Posterior vena cava (tissue), 2 donors: Measurements from ENCODE around the gene MTURN. TPM values are rescaled to one million over a fixed set of nuclear protein-coding genes. Genes with fewer than 3 reads are reported as not detected.
"Not testable (repeated sequence)": the region's sequence is repeated elsewhere in the genome, so short reads cannot be mapped to it uniquely, and the experiment has no call there.

Source experiments
- DNase-seq: peaks from one replicate; pipeline ENCODE4 v3.0.0-alpha.2; 2020; ENCODE audit warnings: low spot score
- intact Hi-C, 2 donors: fragments of 100-400 bp; cut with DNase I; formaldehyde crosslinking; loops; one replicate each; pipeline versions ENCODE4 v1.14.1 to v1.14.2; 2022 to 2023
- total RNA-seq, 2 donors: library from RNA; stranded (reverse); fragmentation: NEBNext Ultra II Directional; extraction: Animal tissue kit (Norgen Biotek cat#: 25700); gene quantifications; one replicate each; pipeline ENCODE4 v1.2.1, GENCODE V29; 2021
- donor health status: DM: yes; HTN: yes; CAD: no.
- donor health status: DM: yes; HTN: yes; CAD: no.

Gene MTURN
- total RNA-seq, 2 donors from 2014 or later, result 61.7 to 76.1 TPM

DNA sequence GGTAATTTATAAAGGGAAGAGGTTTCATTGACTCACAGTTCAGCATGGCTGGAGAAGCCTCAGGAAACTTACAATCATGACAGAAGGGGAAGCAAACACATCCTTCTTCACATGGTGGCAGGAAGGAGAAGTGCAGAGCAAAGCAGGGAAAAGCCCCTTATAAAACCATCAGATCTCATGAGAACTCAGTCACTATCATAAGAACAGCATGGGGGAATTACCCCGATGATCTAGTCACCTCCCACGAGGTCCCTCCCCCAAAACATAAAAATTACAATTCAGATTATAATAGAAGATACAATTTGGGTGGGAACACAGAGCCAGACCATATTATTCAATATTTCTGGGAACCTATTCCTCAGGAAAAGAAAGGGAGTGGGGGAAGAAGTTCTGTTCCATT lies 53.6 kb downstream of the MTURN start:
- DNase-seq, intact Hi-C loops: not testable (repeated sequence)

DNA sequence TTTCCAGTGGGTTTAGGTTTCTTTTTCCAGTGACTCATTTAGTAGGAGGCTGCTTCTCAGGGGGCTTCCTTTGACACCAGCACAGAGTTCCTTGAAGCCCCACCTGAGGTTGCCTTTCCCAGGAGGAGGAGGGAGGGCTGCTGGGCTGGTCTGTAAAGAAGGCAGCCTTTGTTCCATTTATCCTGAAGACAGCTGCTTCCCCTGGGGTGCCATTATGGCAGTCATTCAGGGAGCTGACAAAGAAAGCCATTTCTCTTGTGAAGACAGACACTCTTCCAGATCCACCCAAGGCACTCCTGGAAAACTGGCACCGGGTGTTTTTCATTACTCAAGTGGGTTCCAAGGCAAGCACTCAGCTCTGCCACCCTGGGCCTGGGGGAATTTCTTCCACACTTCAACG lies 54.0 kb downstream of the MTURN start:
- DNase-seq, result no peak
- intact Hi-C loops, result no loop called here

GRCh38 chr7:30191809-30192208 lies 57.0 kb downstream of the MTURN start:
- intact Hi-C loops, result no loop called here
- no peak for DNase-seq

DNA sequence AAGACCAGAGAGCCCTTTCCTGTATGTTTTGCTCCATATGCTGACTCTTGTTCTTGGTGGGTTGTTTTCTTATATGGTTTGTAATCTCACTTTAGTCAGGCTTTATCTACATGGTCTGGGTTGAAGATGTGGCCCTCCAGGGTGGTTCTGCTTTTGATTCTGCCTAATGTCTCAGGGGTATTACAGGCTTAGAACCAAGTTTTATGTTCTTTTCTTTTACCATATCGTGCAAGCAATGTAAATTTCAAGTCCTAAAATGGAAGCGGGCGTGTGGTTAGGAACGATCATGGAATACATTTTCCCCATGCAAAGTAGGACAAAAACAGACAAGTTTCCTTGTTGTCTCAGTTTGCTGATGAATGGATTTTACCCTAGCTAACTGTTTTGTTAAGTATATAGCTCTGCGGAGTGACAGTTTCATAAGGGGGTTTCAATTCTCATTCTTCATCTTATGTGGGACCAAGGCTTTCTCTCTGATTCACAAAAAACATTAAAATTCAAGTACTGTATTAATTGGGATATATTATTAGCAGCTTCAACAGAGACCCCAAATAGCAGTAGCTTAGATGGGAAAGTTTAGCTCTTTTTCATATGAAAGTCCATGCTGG lies 58.7 kb downstream of the MTURN start:
- intact Hi-C loops, result no loop called here
- no peak for DNase-seq

- intact Hi-C loops, result no loop called here
- DNase-seq, result no peak
Observed at GRCh38 chr7:30196408-30196807, 61.6 kb downstream of the MTURN start.

DNA sequence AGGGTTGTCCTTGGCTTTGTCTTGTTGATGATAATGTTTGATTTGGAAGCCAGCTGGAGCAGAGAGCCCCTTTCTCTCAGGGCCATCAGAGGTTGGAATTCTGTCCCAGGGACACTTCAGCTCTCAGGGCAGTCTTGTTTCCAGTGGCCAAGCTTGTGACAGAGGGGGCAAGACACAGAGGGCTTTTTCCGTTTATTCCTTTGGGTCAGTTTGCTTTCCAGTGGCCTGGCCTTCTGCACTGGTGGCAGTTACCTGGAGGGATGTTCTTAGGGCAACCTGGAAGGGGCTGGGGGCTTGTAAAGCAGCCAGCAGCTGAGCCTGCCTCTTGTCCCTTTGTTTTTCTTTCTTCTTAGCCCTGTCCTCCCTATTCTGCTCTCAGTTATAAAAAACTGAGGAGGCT lies 62.7 kb downstream of the MTURN start:
- intact Hi-C loops, result no loop called here
- no peak for DNase-seq

DNA sequence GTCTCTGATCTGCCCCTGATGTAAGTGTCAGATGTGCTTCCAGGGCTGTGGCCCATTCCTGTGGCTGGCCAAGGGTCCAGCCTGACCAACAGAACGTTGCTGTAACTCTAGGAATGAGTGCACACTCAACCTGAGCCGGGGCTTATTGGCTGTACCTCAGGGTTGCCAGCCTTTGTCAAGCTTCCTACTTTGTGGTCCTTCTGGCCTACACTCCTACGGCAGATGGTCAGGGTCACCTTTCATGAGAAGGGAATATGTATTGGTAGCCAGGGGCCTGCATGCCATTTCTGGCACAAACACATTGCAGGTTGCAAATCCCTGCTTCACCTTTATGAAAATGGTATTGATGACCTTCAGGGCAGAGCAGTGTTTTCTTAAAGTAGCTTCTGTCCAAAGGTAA lies 64.5 kb downstream of the MTURN start:
- intact Hi-C loops, result no loop called here
- no peak for DNase-seq

GRCh38 chr7:30200591-30200990 lies 65.8 kb downstream of the MTURN start:
- intact Hi-C loops, result no loop called here
- DNase-seq, result no peak

- DNase-seq, result no peak
- intact Hi-C loops, result no loop called here
Observed at GRCh38 chr7:30201161-30201666, 66.4 kb downstream of the MTURN start.

- no peak for DNase-seq
- intact Hi-C loops, result no loop called here
Observed at GRCh38 chr7:30201921-30202320, 67.1 kb downstream of the MTURN start.

- intact Hi-C loops, result no loop called here
- DNase-seq, result no peak
Observed at GRCh38 chr7:30202671-30203070, 67.9 kb downstream of the MTURN start.

DNA sequence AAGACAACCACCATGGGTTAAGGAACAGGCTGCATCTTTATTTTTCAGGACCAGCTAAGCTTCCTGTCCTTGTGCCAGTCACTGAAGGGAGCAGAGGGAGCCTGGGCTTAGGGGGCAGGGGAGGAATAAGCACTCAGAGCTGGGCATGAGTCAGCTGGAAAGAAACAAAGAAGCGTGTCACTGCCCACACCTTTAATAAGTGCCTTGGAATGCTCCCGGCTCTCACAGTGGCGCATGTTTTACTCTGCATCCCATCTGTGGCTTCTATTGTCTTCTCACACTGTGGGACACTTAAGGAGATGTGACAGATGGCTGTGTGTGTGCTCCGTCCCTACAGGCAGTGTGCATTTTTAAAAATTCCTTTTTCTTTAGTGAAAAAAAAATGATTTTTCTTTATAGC lies 71.7 kb downstream of the MTURN start:
- DNase-seq, result no peak
- intact Hi-C loops, result no loop called here

GRCh38 chr7:30206942-30207341 lies 72.2 kb downstream of the MTURN start:
- intact Hi-C loops, result no loop called here

DNA sequence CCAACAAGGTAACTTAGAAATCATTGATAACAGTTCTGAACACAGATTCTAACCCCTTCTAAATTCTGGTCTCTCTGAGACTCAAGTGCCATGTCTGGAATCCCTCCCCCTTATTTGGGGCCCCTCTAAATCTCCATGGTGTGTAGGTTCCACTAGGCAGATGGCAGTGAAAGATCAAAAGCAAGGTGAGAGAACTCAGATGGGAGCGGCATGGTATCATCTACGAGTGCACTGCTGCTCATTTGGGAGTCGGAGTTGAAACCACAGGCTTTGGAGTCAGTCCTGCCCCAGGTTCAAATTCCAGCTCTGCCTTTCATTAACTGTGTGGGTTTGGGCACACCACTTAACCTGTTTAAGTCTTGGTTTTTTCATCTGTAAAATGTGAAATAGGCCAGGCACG lies 72.6 kb downstream of the MTURN start:
- intact Hi-C loops, result no loop called here
- no peak for DNase-seq

More at GRCh38 chr7:30206942-30207341, 72.2 kb downstream of the MTURN start:
- DNase-seq, result no peak

DNA sequence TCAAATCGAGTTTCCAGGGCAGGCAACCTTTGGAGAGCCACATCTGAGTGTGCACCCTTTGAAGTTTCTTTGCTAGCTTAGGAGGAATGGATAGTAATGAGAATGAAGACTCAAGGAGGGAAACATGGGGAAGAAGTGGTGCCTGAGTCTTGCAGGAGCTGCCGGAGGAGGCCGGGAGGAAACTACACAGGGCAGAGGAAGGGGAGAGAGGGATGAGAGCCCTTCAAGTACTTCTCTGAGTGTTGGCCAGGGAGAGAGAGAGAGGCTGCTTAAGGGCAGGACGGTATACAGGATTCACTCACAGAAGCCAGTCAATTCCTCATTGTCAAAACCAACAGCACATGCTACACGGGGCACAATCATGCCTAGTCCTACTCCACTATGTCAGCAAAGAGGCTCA lies 75.2 kb downstream of the MTURN start:
- intact Hi-C loops, result no loop called here
- DNase-seq, result no peak

Other genes with a start within 250 kb of the MTURN start
- 10 to 100 TPM; 50.6 to 57.9 TPM for gene SCRN1, start 145.2 kb upstream of the MTURN start, total RNA-seq
- 10 to 100 TPM; 25.4 to 27.9 TPM for gene FKBP14, start 108.3 kb upstream of the MTURN start, total RNA-seq
- gene PLEKHA8, start 106.6 kb upstream of the MTURN start, total RNA-seq, result 10 to 100 TPM; 11.1 to 13.0 TPM
- 10 to 100 TPM; 12.5 to 13.5 TPM for gene ZNRF2, start 149.6 kb downstream of the MTURN start, total RNA-seq